Skeletal muscle satellite cell (primary cell): Measurements from ENCODE around the gene OXCT2.
"Not testable (repeated sequence)": the region's sequence is repeated elsewhere in the genome, so short reads cannot be mapped to it uniquely, and the experiment has no call there.

Source experiments
- H3K27me3 ChIP-seq: 2 replicates; pipeline ENCODE4 v1.7.0; 2013; ENCODE audit warnings: low read length; ENCODE audit not compliant: control insufficient read depth, insufficient read depth
- H3K36me3 ChIP-seq: 2 replicates; pipeline ENCODE4 v1.7.0; 2013; ENCODE audit warnings: mild to moderate bottlenecking, control low read depth, low read length; ENCODE audit not compliant: insufficient read depth
- H3K4me1 ChIP-seq: 2 replicates; pipeline ENCODE4 v1.7.0; 2013; ENCODE audit warnings: low read length; ENCODE audit not compliant: control insufficient read depth, insufficient read depth
- H3K4me2 ChIP-seq: 2 replicates; pipeline ENCODE4 v1.7.0; 2013; ENCODE audit warnings: mild to moderate bottlenecking, low read length
- H3K4me3 ChIP-seq: 2 replicates; pipeline ENCODE4 v1.7.0; 2013; ENCODE audit warnings: low read length
- H3K9ac ChIP-seq: 2 replicates; pipeline ENCODE4 v1.7.0; 2013; ENCODE audit warnings: mild to moderate bottlenecking, low read depth, low read length, moderate library complexity
- H3K9me3 ChIP-seq: replicated peaks from 2 replicates; pipeline ENCODE4 v1.7.0; 2013; ENCODE audit warnings: mild to moderate bottlenecking, control low read depth, low read length

Gene OXCT2

DNA sequence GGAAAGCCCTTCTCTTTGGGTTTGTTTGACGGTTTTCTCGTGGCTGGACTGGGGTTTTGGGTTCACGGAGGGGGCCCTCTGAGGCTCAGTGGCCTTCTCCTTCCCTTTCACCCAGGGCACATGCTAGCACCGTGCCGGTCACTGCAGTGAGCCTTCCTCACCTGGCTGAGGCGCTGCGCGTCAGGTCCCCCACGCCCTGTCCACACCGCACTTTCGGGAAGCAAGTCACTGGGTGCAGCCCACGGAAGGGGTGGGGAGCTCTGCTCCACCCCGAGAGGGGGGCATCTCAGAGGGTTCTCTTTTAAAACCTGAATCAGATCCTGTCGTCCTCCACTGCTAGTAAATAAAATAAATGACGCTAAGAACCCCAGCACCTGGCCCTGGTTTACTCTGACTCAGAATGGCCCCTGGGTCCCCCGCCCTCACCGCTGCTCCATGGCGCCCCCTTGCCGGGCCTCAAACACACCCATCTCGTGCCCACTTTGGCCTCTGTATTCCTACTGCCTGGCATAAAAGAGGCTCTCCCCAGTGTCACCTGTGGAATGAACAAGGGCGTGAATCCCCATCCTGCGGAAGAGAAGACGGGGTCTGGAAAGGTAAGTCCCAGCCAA, 2.3 kb upstream of the OXCT2 start:
- not testable (repeated sequence) for H3K4me2 ChIP-seq, H3K9ac ChIP-seq, H3K27me3 ChIP-seq, H3K4me1 ChIP-seq, H3K36me3 ChIP-seq, H3K4me3 ChIP-seq, H3K9me3 ChIP-seq

DNA sequence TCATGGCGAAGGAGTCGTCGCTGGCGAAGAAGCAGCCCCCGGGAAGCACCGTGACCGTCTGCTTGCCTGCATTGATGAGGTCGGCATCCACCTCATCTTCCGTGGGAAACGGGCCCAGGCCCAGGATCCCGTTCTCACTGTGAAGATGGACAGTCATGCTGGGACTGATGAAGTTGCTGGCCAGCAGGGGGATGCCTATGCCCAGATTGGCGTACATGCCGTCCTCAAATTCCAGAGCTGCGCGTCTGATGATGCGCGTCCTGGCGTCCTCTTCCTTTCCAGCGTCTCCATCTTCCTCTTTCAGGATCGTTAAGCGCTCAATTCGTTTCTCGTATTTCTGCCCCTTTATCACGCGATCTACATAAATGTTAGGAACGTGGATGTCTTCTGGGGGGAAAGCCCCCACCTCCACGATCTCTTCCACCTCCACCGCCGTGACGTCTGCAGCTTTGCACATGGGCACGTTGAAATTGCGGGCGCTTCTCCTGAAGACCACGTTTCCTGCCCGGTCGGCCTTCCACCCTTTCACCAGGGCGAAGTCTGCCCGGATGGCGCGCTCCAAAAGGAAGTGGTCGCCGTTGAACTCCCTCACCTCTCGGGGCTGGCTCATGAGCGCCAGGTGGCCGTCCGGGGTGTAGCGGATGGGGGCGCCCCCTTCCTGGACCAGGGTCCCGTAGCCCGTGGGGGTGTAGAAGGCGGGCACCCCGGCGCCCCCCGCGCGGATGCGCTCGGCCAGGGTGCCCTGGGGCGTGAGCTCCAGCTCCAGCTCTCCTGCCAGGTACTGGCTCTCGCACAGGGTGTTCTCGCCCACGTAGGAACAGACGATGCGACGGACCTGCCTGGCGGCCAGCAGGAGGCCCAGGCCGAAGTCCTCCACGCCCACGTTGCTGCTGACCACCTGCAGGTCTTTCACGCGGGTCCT, 787 bp downstream of the OXCT2 start:
- peak overlapping the region; percentile 41 for H3K9ac ChIP-seq
- H3K4me3 ChIP-seq: peak overlapping the region; percentile 68
- not testable (repeated sequence) for H3K9me3 ChIP-seq, H3K36me3 ChIP-seq, H3K27me3 ChIP-seq, H3K4me1 ChIP-seq
- peak overlapping the region; percentile 81 for H3K4me2 ChIP-seq

DNA sequence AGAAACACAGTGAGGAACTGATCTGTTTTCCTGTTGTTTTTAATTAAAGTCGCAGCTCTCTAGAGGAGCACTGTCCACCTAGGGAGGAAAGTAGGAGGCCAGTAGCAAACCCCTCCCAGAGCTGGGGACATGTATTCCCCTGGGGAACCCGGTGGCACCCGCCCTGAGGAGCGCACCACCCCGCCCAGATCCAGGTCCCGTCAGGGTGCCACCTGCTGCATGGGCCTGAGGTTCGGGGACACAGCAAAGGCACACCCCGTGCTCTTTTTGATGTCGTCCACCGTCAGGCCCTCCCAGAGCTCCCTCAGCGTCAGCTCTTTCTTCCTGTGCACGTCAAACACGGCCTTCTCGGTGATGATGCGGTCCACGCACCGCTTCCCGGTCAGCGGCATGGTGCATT, 1.6 kb downstream of the OXCT2 start:
- not testable (repeated sequence) for H3K9ac ChIP-seq, H3K9me3 ChIP-seq, H3K27me3 ChIP-seq, H3K36me3 ChIP-seq, H3K4me1 ChIP-seq, H3K4me2 ChIP-seq, H3K4me3 ChIP-seq

DNA sequence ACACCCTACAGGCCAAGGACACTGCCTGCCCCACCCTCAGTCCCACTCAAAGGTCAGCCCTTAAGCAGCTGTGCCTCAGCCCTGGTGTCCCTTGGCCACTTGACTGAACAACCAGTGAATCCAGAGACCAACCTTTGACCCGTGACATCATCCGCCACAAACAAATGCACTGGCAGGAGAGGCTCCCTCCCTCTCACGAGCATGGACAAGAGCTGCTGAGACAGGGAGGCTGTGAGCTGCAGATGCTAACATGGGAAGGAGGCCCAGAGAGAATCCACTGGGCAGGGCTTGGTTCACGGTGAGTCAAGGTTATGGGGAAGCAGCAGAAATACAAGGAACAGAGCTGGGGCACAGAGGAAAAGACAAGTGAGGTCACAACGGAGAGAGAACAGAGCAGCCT, 4.7 kb downstream of the OXCT2 start:
- H3K4me3 ChIP-seq, H3K27me3 ChIP-seq, H3K36me3 ChIP-seq, H3K9ac ChIP-seq, H3K9me3 ChIP-seq, H3K4me2 ChIP-seq, H3K4me1 ChIP-seq: not testable (repeated sequence)

DNA sequence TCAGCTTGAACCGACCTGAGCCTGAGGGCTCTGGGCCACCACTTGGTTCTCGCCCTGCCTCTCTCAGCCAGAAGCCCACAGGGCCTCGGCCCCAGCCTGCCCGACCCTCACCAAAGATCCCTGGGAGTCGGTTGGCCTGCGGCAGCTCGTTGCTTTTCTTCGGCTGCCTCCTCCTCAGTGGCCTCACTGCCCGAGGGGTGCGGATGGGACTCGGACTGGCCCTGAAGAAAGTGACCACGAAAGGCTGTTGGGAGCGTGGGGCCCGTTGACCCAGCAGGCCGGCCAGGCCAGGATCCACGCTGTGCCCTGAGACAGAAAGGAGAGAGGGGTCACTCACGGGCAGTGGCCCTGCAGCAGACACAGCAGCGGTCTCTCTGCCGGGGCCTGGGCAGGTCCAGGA, 6.6 kb downstream of the OXCT2 start:
- H3K4me1 ChIP-seq, H3K4me2 ChIP-seq, H3K9me3 ChIP-seq, H3K9ac ChIP-seq, H3K36me3 ChIP-seq, H3K27me3 ChIP-seq, H3K4me3 ChIP-seq: not testable (repeated sequence)

DNA sequence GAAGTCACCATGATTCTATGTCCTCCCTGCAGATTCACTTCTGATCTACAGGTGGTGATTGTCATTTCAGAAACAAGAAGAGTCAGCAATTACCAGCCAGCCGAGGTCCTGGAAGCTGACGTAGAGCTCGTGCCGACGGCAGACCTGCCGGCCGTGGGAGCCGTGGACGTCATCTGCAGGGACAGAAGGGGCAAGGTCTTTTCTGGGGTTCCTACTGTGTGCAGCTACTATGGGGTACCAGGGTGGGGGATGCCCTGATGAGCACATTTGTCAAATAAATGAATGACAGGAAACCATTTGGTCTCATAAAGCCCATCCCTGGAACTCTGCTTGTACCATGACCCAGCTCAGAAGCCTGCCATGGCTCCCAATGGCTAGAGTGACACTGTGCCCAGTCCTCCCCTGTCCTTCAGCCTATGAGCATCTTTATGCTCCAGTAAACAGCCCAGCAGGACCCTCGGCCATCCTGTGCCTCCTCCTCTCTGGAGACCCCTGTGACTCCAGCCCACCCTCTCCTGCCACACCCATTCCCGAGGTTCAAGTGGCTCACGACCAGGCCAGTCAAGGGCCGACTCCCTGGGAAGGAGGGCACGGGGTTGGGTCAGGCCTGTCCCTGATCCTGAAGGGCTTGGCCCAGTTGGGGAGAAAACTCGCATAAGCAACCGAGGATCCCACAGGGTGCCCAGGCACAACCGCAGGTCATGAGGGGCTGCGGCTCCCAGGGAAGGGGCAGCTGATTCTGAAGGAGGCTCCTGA, 7.4 kb downstream of the OXCT2 start:
- H3K9me3 ChIP-seq, H3K36me3 ChIP-seq, H3K4me2 ChIP-seq, H3K4me3 ChIP-seq, H3K9ac ChIP-seq, H3K27me3 ChIP-seq, H3K4me1 ChIP-seq: not testable (repeated sequence)

DNA sequence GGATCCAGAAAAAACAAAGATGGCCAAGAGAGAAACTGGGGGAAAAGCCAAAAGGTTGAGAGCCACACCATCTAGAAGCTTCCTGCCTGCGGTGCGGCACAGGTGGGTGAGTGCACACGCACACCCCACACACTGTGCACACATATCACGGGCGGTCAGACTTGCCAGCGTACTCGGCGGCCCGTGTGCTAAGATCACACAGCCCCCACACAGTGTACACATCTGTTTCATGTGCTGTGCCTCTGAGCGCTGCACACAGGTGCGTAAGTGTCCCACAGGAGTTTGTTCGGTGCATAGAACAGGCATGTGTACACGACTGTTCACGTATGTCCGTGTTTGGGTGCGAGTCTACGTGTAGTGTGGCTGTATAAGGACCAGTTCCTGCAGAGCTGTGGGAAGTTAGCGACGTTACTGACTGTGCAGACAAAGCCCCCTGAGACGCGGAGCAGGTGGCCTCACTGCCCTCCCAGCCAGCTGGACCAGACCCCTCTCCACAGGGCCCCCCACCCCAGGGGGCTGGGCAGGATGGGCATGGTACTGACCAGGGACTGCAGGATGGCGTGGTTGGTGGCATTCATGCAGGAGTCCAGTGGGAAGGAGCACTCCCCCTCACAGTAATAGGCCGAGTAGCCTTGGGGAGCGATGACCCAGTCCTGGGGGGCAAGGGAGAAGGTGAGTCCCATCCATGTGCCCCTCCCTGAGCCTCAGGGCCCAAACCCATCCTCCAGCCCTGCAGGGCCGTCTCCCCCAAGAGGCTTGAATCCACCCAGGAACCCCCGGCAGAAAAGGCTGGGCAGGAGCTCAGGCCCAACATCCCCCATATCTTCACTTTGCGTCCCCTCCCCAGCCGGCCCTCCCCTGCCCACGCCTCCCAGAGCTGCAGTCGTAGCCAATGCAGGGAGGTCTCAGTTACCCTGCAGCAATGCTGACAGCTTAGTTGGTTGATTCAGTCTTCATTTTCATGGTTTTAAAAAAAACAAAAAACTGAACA, 8.3 kb downstream of the OXCT2 start:
- Histone ChIP-seq H3K4me1 (peaks cover 5% of the 10 kb centered on the region), H3K9me3 (no peaks in the 10 kb centered on the region), H3K27me3 (no peaks in the 10 kb centered on the region), H3K4me2 (no peak overlapping the region), H3K4me3 (no peak overlapping the region), H3K9ac (no peak overlapping the region), H3K36me3 (no peaks in the 10 kb centered on the region)

DNA sequence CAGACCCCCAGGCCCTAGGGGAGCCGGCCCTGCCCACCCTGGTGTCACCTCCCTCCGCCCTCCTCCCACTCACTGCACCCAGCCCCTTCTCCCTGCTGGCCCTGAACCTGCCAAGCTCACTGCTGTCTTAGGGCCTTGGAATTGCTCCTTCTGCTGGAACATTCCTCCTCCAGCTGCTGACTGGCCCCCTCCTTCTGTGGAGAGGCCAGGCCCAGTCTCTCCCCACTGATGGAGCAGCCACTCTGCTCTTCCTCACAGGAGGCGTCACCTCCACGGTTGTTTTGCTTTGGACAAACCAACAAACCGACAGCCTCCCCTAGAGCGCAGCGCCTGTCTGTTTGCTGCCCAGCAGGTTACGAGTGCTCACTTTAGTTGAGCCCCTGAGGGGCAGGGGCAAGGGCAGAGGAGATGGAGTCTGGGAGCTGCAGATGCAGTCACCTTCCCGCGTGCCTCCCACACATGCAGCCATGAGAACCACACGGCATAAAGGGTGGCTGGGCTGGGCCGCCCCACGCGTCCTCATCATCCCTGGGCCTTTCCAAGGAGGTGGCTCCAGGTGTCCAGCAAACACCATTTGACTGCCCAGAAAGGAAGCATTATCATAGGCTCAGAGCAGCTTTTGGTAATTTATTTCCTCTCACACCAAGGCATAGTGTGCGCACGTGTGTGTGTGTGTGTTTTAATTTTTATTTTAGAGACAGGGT, 9.4 kb downstream of the OXCT2 start:
- Histone ChIP-seq H3K4me1 (peaks cover 5% of the 10 kb centered on the region), H3K27me3 (no peaks in the 10 kb centered on the region), H3K9me3 (no peaks in the 10 kb centered on the region), H3K36me3 (peaks cover 7% of the 10 kb centered on the region), H3K4me3 (no peak overlapping the region), H3K4me2 (no peak overlapping the region), H3K9ac (no peak overlapping the region)

DNA sequence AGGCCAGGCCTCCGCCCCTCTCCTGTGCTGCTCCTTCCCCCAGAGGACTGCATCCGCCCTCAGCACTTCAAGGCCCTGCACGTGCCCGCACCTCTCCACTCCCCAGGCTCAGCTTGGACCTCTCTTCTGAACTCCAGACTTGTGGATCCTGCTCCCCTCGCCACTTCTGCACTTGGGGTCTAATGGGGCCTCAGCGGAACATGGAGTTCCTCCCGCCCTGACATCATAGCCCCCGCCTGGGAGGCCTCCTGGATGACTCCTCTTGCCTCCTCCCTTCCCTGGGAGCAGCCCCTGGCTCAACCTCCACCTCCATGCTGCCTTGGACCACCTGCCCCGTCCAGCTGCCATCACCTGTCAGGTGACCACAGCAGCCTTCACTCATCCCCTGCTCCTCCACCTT, 10.1 kb downstream of the OXCT2 start:
- Histone ChIP-seq H3K36me3 (peaks cover 12% of the 10 kb centered on the region), H3K4me2 (no peak overlapping the region), H3K4me3 (no peak overlapping the region), H3K9me3 (no peaks in the 10 kb centered on the region), H3K4me1 (peaks cover 5% of the 10 kb centered on the region), H3K9ac (no peak overlapping the region), H3K27me3 (no peaks in the 10 kb centered on the region)

DNA sequence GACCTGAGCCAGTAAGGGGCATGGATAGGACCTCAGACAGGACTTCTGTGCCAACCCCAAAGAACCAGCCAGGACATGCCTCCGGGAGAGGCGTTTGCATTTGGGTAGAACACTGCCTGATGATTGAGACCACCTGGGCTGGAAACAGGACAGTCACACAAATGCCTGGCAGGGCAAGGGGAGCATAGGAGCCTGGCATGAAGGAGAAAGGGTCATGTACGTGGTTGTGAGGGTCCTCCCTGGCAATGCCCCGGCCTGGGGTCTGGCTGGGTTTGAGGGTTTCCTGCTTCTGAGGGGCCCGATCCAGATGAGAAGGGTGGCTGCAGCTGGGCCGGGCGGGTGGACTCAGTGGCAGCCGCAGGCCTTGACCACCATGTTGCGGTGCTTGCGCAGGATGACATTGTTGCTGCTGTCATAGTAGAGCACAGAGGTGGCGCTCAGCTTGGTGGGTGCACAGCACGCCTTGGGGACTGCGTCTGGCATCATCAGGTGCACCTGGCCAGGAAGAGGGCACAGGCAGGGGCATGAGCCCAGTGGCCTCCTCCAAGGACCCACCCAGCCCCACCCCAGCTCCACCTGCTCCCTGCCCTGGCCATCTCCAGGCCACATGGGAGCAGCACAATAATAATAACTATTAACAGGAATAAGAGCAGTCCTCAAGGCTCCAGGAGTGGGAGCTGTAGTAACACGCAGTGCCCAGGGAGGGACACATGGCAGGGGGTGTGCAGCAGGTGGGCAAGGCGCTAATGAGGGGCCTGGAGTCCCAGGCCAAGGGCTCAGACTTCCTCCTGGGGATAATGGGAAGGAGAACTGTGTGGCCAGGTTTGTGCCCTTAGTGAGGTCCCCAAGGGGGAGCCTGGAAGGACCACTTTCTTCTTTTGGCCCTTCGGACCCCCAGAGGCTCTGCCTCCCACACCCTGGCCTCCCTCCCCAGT, 10.8 kb downstream of the OXCT2 start:
- H3K27me3 ChIP-seq: no peaks in the 10 kb centered on the region

More for the DNA sequence above, 10.8 kb downstream of the OXCT2 start:
- peaks cover 18% of the 10 kb centered on the region for H3K36me3 ChIP-seq
- H3K4me3 ChIP-seq: no peak overlapping the region
- H3K4me1 ChIP-seq: peaks cover 5% of the 10 kb centered on the region
- no peak overlapping the region for H3K4me2 ChIP-seq
- H3K9ac ChIP-seq: no peak overlapping the region
- no peaks in the 10 kb centered on the region for H3K9me3 ChIP-seq
